DND-41 (cell line): ENCODE data around the gene OBSCN.

ENCODE experiments used
- ATAC-seq: fragments of 200-7000 bp; cut with Tn5 transposase; 3 replicates; pipeline ENCODE4 v1.9.1; 2021; ENCODE audit warnings: low read depth; ENCODE audit not compliant: insufficient read depth
- DNase-seq: peaks from one replicate; pipeline ENCODE4 v3.0.0-alpha.2; 2020
- H2AFZ ChIP-seq: 2 replicates; pipeline ENCODE4 v1.6.0; 2012; ENCODE audit warnings: low read depth, low read length
- H3K27ac ChIP-seq: 2 replicates; pipeline ENCODE4 v1.5.1; 2012; ENCODE audit warnings: low read length, inconsistent platforms
- H3K27me3 ChIP-seq: fragments of 200-600 bp; sonication (generic); 2 replicates; pipeline ENCODE4 v1.6.0; 2012; ENCODE audit warnings: low read length, mild to moderate bottlenecking, inconsistent platforms; ENCODE audit not compliant: insufficient read depth, poor library complexity
- H3K36me3 ChIP-seq: 2 replicates; pipeline ENCODE4 v1.5.1; 2012; ENCODE audit warnings: low read length, inconsistent platforms; ENCODE audit not compliant: insufficient read depth
- H3K4me1 ChIP-seq: 2 replicates; pipeline ENCODE4 v1.5.1; 2012; ENCODE audit warnings: mild to moderate bottlenecking, low read length; ENCODE audit not compliant: insufficient read depth
- H3K4me2 ChIP-seq: 2 replicates; pipeline ENCODE4 v1.6.0; 2012; ENCODE audit warnings: mild to moderate bottlenecking, moderate library complexity, low read length, inconsistent platforms; ENCODE audit not compliant: insufficient read depth
- H3K4me3 ChIP-seq, 2 experiments: fragments of 200-600 bp in 1 of 2; shearing (Covaris generic) in 1 of 2; 2 replicates each; pipeline ENCODE4 v1.5.1; 2012 to 2016; ENCODE audit warnings: inconsistent platforms in 2 of 2, low read length in 2 of 2, mild to moderate bottlenecking in 2 of 2, low read depth in 1 of 2, moderate library complexity in 1 of 2
- H3K79me2 ChIP-seq: 2 replicates; pipeline ENCODE4 v1.6.0; 2012; ENCODE audit warnings: low read length, inconsistent platforms; ENCODE audit not compliant: insufficient read depth
- H3K9ac ChIP-seq: 2 replicates; pipeline ENCODE4 v1.6.0; 2012; ENCODE audit warnings: low read depth, mild to moderate bottlenecking, inconsistent platforms, low read length, moderate library complexity
- H3K9me3 ChIP-seq: 2 replicates; pipeline ENCODE4 v1.5.1; 2012; ENCODE audit warnings: low read length, moderate library complexity, mild to moderate bottlenecking, inconsistent platforms; ENCODE audit not compliant: insufficient read depth, severe bottlenecking
- H4K20me1 ChIP-seq: 2 replicates; pipeline ENCODE4 v1.6.0; 2012; ENCODE audit warnings: low read length; ENCODE audit not compliant: insufficient read depth
- CTCF ChIP-seq: IDR thresholded peaks from 2 replicates; pipeline ENCODE4 v1.5.1; 2012; ENCODE audit warnings: borderline replicate concordance, low read length, moderate library complexity, mild to moderate bottlenecking; ENCODE audit not compliant: poor library complexity, severe bottlenecking; ENCODE audit errors: extremely low read depth
- EZH2 ChIP-seq: IDR thresholded peaks from 3 replicates; pipeline ENCODE4 v1.6.1; 2012; ENCODE audit warnings: borderline replicate concordance, low read depth, mild to moderate bottlenecking, moderate library complexity, low read length, inconsistent platforms; ENCODE audit not compliant: severe bottlenecking

OBSCN gene

GRCh38 chr1:228209657-228210056 is 1.8 kb downstream of the OBSCN start:
- ATAC-seq (no peak), DNase-seq (no peak)
- TF ChIP-seq CTCF: no peak
- Histone ChIP-seq H2AFZ (no peak overlapping the region), H3K9me3 (no peaks in the 10 kb centered on the region), H3K36me3 (peaks cover 6% of the 10 kb centered on the region), H3K9ac (no peak overlapping the region), H3K4me3 (no peak overlapping the region), H3K4me1 (peaks cover 14% of the 10 kb centered on the region), H3K27ac (no peak overlapping the region), H3K79me2 (peaks cover 6% of the 10 kb centered on the region), H4K20me1 (peaks cover 15% of the 10 kb centered on the region), H3K27me3 (no peaks in the 10 kb centered on the region), H3K4me2 (no peak overlapping the region)

GRCh38 chr1:228210076-228210651 is 2.3 kb downstream of the OBSCN start:
- TF ChIP-seq CTCF: no peak
- TF ChIP-seq EZH2: no peak
- Histone ChIP-seq H3K4me3 (no peak overlapping the region), H3K27me3 (no peaks in the 10 kb centered on the region), H3K79me2 (peaks cover 6% of the 10 kb centered on the region), H3K9ac (no peak overlapping the region), H3K27ac (no peak overlapping the region), H3K36me3 (peaks cover 11% of the 10 kb centered on the region), H3K9me3 (no peaks in the 10 kb centered on the region), H4K20me1 (peaks cover 20% of the 10 kb centered on the region), H3K4me2 (no peak overlapping the region), H2AFZ (no peak overlapping the region), H3K4me1 (peaks cover 19% of the 10 kb centered on the region)
- DNase-seq (no peak), ATAC-seq (no peak)

- peaks cover 19% of the 10 kb centered on the region for H3K36me3 ChIP-seq
Observed at GRCh38 chr1:228210712-228211530, 3.1 kb downstream of the OBSCN start.

More at GRCh38 chr1:228210712-228211530, 3.1 kb downstream of the OBSCN start:
- peaks cover 6% of the 10 kb centered on the region for H3K79me2 ChIP-seq
- peaks cover 27% of the 10 kb centered on the region for H4K20me1 ChIP-seq
- peaks cover 25% of the 10 kb centered on the region for H3K4me1 ChIP-seq
- TF ChIP-seq CTCF (no peak), EZH2 (no peak)
- no peak overlapping the region for H2AFZ ChIP-seq
- no peaks in the 10 kb centered on the region for H3K9me3 ChIP-seq
- no peak overlapping the region for H3K4me3 ChIP-seq
- no peak overlapping the region for H3K27ac ChIP-seq
- ATAC-seq: no peak
- H3K4me2 ChIP-seq: no peak overlapping the region
- no peak overlapping the region for H3K9ac ChIP-seq
- no peaks in the 10 kb centered on the region for H3K27me3 ChIP-seq
- no peak for DNase-seq
